Activated CD4-positive, alpha-beta T cell treated with anti-CD3 and anti-CD28 coated beads, Interleukin-2, amount 50 U/mL, for 1 hour (primary cell): Measurements from ENCODE around the gene UHRF1.

ENCODE experiments used
- DNase-seq: peaks from one replicate; pipeline ENCODE4 v3.0.0-alpha.2; 2020

UHRF1 gene

GRCh38 chr19:4993683-4994082 lies 84.4 kb downstream of the UHRF1 start:
- no peak for DNase-seq

GRCh38 chr19:4996701-4997100 lies 87.4 kb downstream of the UHRF1 start:
- no peak for DNase-seq

GRCh38 chr19:4997297-4997696 lies 88.0 kb downstream of the UHRF1 start:
- DNase-seq = no peak

- no peak for DNase-seq
Observed at GRCh38 chr19:5000120-5000611, 90.9 kb downstream of the UHRF1 start.

GRCh38 chr19:5001615-5002014 lies 92.3 kb downstream of the UHRF1 start:
- peak; percentile 26 for DNase-seq

- no peak for DNase-seq
Observed at GRCh38 chr19:5002143-5002542, 92.8 kb downstream of the UHRF1 start.

- DNase-seq = no peak
Observed at GRCh38 chr19:5003781-5004180, 94.5 kb downstream of the UHRF1 start.

- no peak for DNase-seq
Observed at GRCh38 chr19:5005096-5005495, 95.8 kb downstream of the UHRF1 start.

- DNase-seq = no peak
Observed at GRCh38 chr19:5006201-5006600, 96.9 kb downstream of the UHRF1 start.

GRCh38 chr19:5006821-5007220 lies 97.5 kb downstream of the UHRF1 start:
- DNase-seq = no peak
